CD4-positive, alpha-beta T cell (primary cell): ENCODE measurements around the gene HYI. TPM values are rescaled to one million over a fixed set of nuclear protein-coding genes. Genes with fewer than 3 reads are reported as not detected.

Experiments
- ATAC-seq: fragments of 200-7000 bp; cut with Tn5 transposase; one replicate; pipeline ENCODE4 v1.10.0; 2022; ENCODE audit warnings: mild to moderate bottlenecking; ENCODE audit not compliant: poor library complexity
- CTCF ChIA-PET: fragments of 350-600 bp; sonication (Branson Sonifier 250); formaldehyde crosslinking; loops from one replicate; lab custom pipeline; 2021; ENCODE audit warnings: antibody characterized with exemption, inconsistent platforms; lab: Charles Lee
- POLR2A ChIA-PET: fragments of 350-600 bp; sonication (Branson Sonifier 250); formaldehyde crosslinking; loops from one replicate; lab custom pipeline; 2021; ENCODE audit warnings: antibody characterized with exemption, inconsistent platforms; lab: Charles Lee
- DNase-seq, 14 experiments: peaks; one replicate each; pipeline ENCODE4 v3.0.0-alpha.2; 2013 to 2020; ENCODE audit warnings: mixed read lengths in 2 of 14
- H3K27ac ChIP-seq, 2 donors: one replicate each; pipeline versions ENCODE4 v1.5.1 to v1.7.0; 2013; ENCODE audit warnings: low read length in 2 of 2, low read depth in 1 of 2, mild to moderate bottlenecking in 1 of 2
- H3K27me3 ChIP-seq, 2 experiments: 1 replicate in 1 of 2; 2 replicates in 1 of 2; pipeline versions ENCODE4 v1.6.1 to v1.7.0; 2013; ENCODE audit warnings: low read length in 2 of 2, control low read depth in 1 of 2, mild to moderate bottlenecking in 1 of 2, moderate library complexity in 1 of 2; ENCODE audit not compliant: insufficient read depth in 2 of 2, control insufficient read depth in 1 of 2
- H3K36me3 ChIP-seq: one replicate; pipeline ENCODE4 v1.6.1; 2013; ENCODE audit warnings: low read length, control low read depth; ENCODE audit not compliant: insufficient read depth
- H3K4me1 ChIP-seq: one replicate; pipeline ENCODE4 v1.6.1; 2013; ENCODE audit warnings: low read length, control low read depth; ENCODE audit not compliant: insufficient read depth
- H3K4me3 ChIP-seq: one replicate; pipeline ENCODE4 v1.5.1; 2013; ENCODE audit warnings: mild to moderate bottlenecking, low read length, moderate library complexity
- H3K9me3 ChIP-seq, 2 experiments: 1 replicate in 1 of 2; 2 replicates in 1 of 2; pipeline versions ENCODE4 v1.6.1 to v1.7.0; 2013; ENCODE audit warnings: low read length in 2 of 2, mild to moderate bottlenecking in 2 of 2, control low read depth in 1 of 2, moderate library complexity in 1 of 2; ENCODE audit not compliant: control insufficient read depth in 1 of 2, insufficient read depth in 1 of 2
- H3K27ac Mint-ChIP-seq: one replicate; pipeline ENCODE4 v1.8.0; 2020; ENCODE audit warnings: mixed read lengths
- H3K27me3 Mint-ChIP-seq: one replicate; pipeline ENCODE4 v1.8.0; 2021; ENCODE audit warnings: mixed read lengths
- H3K36me3 Mint-ChIP-seq: one replicate; pipeline ENCODE4 v1.8.0; 2021; ENCODE audit warnings: low read depth, mixed read lengths
- H3K4me1 Mint-ChIP-seq: one replicate; pipeline ENCODE4 v1.8.0; 2021; ENCODE audit warnings: low read depth, mixed read lengths
- H3K4me3 Mint-ChIP-seq: one replicate; pipeline ENCODE4 v1.8.0; 2020; ENCODE audit warnings: mild to moderate bottlenecking, mixed read lengths
- H3K9me3 Mint-ChIP-seq: one replicate; pipeline ENCODE4 v1.8.0; 2020; ENCODE audit warnings: mixed read lengths
- intact Hi-C, 2 experiments: fragments of 100-400 bp; cut with DNase I in 1 of 2; cut with micrococcal nuclease in 1 of 2; formaldehyde crosslinking; loops; one replicate each; pipeline versions ENCODE4 v1.15.1 to v1.9.0; 2023 to 2025; cut with DNase I, micrococcal nuclease
- total RNA-seq, 174 experiments: library from RNA in 2 of 174; stranded (reverse) in 2 of 174; gene quantifications; one replicate each; pipeline ENCODE4 v1.2.3 and lab custom pipeline; 2021 to 2026
- TF ChIP-seq, protein P1 (sequence below): fragments of 200-600 bp; IDR thresholded peaks from one replicate; pipeline ENCODE4 v1.8.0; 2022; ENCODE audit warnings: antibody characterized with exemption, mild to moderate bottlenecking

HYI gene
- total RNA-seq, 2 experiments from 2014 or later, result 26.1 to 31.6 TPM

GRCh38 chr1:43442756-43443155, 11.0 kb downstream of the HYI start:
- Mint-ChIP-seq H3K27ac (no peak overlapping the region), H3K27me3 (no peaks in the 10 kb centered on the region)
- peaks cover 92% of the 10 kb centered on the region for H3K36me3 ChIP-seq

GRCh38 chr1:43441894-43442637, 11.7 kb downstream of the HYI start:
- TF ChIP-seq, protein P1, sequence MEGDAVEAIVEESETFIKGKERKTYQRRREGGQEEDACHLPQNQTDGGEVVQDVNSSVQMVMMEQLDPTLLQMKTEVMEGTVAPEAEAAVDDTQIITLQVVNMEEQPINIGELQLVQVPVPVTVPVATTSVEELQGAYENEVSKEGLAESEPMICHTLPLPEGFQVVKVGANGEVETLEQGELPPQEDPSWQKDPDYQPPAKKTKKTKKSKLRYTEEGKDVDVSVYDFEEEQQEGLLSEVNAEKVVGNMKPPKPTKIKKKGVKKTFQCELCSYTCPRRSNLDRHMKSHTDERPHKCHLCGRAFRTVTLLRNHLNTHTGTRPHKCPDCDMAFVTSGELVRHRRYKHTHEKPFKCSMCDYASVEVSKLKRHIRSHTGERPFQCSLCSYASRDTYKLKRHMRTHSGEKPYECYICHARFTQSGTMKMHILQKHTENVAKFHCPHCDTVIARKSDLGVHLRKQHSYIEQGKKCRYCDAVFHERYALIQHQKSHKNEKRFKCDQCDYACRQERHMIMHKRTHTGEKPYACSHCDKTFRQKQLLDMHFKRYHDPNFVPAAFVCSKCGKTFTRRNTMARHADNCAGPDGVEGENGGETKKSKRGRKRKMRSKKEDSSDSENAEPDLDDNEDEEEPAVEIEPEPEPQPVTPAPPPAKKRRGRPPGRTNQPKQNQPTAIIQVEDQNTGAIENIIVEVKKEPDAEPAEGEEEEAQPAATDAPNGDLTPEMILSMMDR, result no peak
- H3K4me3 Mint-ChIP-seq, result no peak overlapping the region
- H3K4me3 ChIP-seq, result no peak overlapping the region
- no peaks in the 10 kb centered on the region for H3K4me1 ChIP-seq
- ChIA-PET POLR2A (interaction anchor here (1.0 kb wide), 1 partner anchor 1190 kb away, joined by 3 read pairs; no protein-coding TSS in a partner anchor), CTCF (no interaction called here)
- intact Hi-C loops, result no loop called here
- ATAC-seq, result no peak
- H3K4me1 Mint-ChIP-seq, result no peaks in the 10 kb centered on the region
- H3K27me3 ChIP-seq, result no peaks in the 10 kb centered on the region
- no peaks in the 10 kb centered on the region for H3K9me3 ChIP-seq
- peaks cover 93% of the 10 kb centered on the region for H3K36me3 Mint-ChIP-seq
- H3K9me3 Mint-ChIP-seq, result no peaks in the 10 kb centered on the region
- no peak overlapping the region for H3K27ac Mint-ChIP-seq
- H3K36me3 ChIP-seq, result peaks cover 85% of the 10 kb centered on the region
- H3K27ac ChIP-seq, result no peak overlapping the region
- DNase-seq, result no peak
- H3K27me3 Mint-ChIP-seq, result no peaks in the 10 kb centered on the region

More at GRCh38 chr1:43442756-43443155, 11.0 kb downstream of the HYI start:
- Mint-ChIP-seq H3K9me3 (no peaks in the 10 kb centered on the region), H3K4me1 (no peaks in the 10 kb centered on the region), H3K36me3 (peaks cover 96% of the 10 kb centered on the region), H3K4me3 (no peak overlapping the region)
- Histone ChIP-seq H3K4me3 (no peak overlapping the region), H3K27ac (no peak overlapping the region), H3K9me3 (no peaks in the 10 kb centered on the region), H3K4me1 (no peaks in the 10 kb centered on the region), H3K27me3 (no peaks in the 10 kb centered on the region)
- no peak for DNase-seq
- intact Hi-C loops, result no loop called here
- ChIA-PET CTCF (no interaction called here), POLR2A (interaction anchor here (1.0 kb wide), 1 partner anchor 1189 kb away, joined by 3 read pairs; no protein-coding TSS in a partner anchor)
- TF ChIP-seq, protein P1, result no peak
- ATAC-seq, result no peak

DNA sequence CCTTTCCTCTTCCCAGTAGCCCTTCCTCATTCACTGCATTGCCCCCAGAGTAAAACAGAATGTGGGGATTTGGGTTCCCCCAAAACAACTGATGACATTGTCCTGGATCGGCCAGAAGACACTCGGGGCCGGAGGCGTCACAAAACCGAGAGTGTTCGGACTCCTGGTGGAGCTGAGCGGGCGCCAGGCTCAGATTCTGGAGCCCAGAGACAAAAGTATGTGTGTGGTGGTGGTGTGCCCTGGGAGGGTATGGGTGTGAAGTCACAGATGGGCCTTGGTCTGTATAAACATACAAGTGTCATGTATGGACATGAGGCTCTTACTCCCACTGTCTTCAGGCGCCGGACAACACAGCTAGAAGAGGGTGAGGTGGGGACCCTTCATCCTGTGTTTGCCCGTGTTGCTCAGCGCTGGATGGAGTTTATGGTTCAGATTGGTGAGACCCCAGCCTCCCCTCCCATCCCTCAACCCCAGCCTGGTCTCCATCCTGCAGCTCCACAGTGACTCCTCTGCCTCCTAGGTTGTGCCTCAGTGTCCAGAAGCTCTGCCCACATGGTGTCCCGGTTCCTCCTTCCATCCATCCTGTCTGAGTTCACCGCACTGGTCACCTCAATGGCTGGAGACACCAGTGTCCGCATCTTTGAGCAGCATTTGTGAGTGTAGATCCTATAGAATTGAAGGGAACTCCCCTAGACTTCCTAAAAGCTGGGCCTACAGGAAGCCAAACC, 12.4 kb downstream of the HYI start:
- DNase-seq (no peak), ATAC-seq (no peak)
- no peaks in the 10 kb centered on the region for H3K27me3 Mint-ChIP-seq
- Histone ChIP-seq H3K4me3 (no peak overlapping the region), H3K9me3 (no peaks in the 10 kb centered on the region), H3K36me3 (peaks cover 78% of the 10 kb centered on the region), H3K27me3 (no peaks in the 10 kb centered on the region), H3K4me1 (no peaks in the 10 kb centered on the region), H3K27ac (no peak overlapping the region)
- no peaks in the 10 kb centered on the region for H3K4me1 Mint-ChIP-seq
- TF ChIP-seq, protein P1, result no peak
- peaks cover 86% of the 10 kb centered on the region for H3K36me3 Mint-ChIP-seq
- intact Hi-C loops, result no loop called here
- H3K4me3 Mint-ChIP-seq, result no peak overlapping the region
- no peaks in the 10 kb centered on the region for H3K9me3 Mint-ChIP-seq
- no peak overlapping the region for H3K27ac Mint-ChIP-seq
- ChIA-PET CTCF (no interaction called here), POLR2A (interaction anchor here (1.0 kb wide), 1 partner anchor 1190 kb away, joined by 3 read pairs; no protein-coding TSS in a partner anchor)
